ENCODE measurements around the gene NFATC1.

The NFATC1 gene

GRCh38 chr18:79534356-79534755 lies 138.6 kb downstream of the NFATC1 start:
- no peak for DNase-seq (ENCODE audit: low read depth in 2 of 2)

- DNase-seq (ENCODE audit: low read depth in 2 of 2) = no peak
These were observed 142.0 kb downstream of the NFATC1 start for GRCh38 chr18:79537758-79538157.

- DNase-seq (ENCODE audit: low read depth in 2 of 2) = no peak
These were observed 142.9 kb downstream of the NFATC1 start for GRCh38 chr18:79538635-79539034.

- DNase-seq (ENCODE audit: low read depth in 2 of 2) = no peak
These were observed 144.6 kb downstream of the NFATC1 start for GRCh38 chr18:79540161-79540903.

- no peak for DNase-seq (ENCODE audit: low read depth in 2 of 2)
These were observed 145.2 kb downstream of the NFATC1 start for GRCh38 chr18:79540904-79541282.

GRCh38 chr18:79542213-79542612 lies 146.5 kb downstream of the NFATC1 start:
- DNase-seq (ENCODE audit: low read depth in 2 of 2) = no peak

- DNase-seq (ENCODE audit: low read depth in 2 of 2) = no peak
These were observed 147.4 kb downstream of the NFATC1 start for GRCh38 chr18:79542876-79543750.

- no peak for DNase-seq (ENCODE audit: low read depth in 2 of 2)
These were observed 148.2 kb downstream of the NFATC1 start for GRCh38 chr18:79543861-79544385.

- no peak for DNase-seq (ENCODE audit: low read depth in 2 of 2)
These were observed 148.7 kb downstream of the NFATC1 start for GRCh38 chr18:79544386-79544963.

- no peak for DNase-seq (ENCODE audit: low read depth in 2 of 2)
These were observed 149.5 kb downstream of the NFATC1 start for GRCh38 chr18:79545255-79545654.

GRCh38 chr18:79545736-79546171 lies 150.0 kb downstream of the NFATC1 start:
- DNase-seq (ENCODE audit: low read depth in 2 of 2) = no peak

GRCh38 chr18:79546781-79547272 lies 151.1 kb downstream of the NFATC1 start:
- no peak for DNase-seq (ENCODE audit: low read depth in 2 of 2)

- DNase-seq (ENCODE audit: low read depth in 2 of 2) = no peak
These were observed 151.8 kb downstream of the NFATC1 start for GRCh38 chr18:79547413-79548076.

- DNase-seq (ENCODE audit: low read depth in 2 of 2) = no peak
These were observed 152.3 kb downstream of the NFATC1 start for GRCh38 chr18:79548077-79548450.

- DNase-seq (ENCODE audit: low read depth in 2 of 2) = no peak
These were observed 152.9 kb downstream of the NFATC1 start for GRCh38 chr18:79548621-79548985.

GRCh38 chr18:79548986-79549637 lies 153.4 kb downstream of the NFATC1 start:
- no peak for DNase-seq (ENCODE audit: low read depth in 2 of 2)

- DNase-seq (ENCODE audit: low read depth in 2 of 2) = no peak
These were observed 153.9 kb downstream of the NFATC1 start for GRCh38 chr18:79549638-79550000.

- DNase-seq (ENCODE audit: low read depth in 2 of 2) = no peak
These were observed 156.5 kb downstream of the NFATC1 start for GRCh38 chr18:79552140-79552631.

- DNase-seq (ENCODE audit: low read depth in 2 of 2) = no peak
These were observed 157.0 kb downstream of the NFATC1 start for GRCh38 chr18:79552696-79553095.

- no peak for DNase-seq (ENCODE audit: low read depth in 2 of 2)
These were observed 157.4 kb downstream of the NFATC1 start for GRCh38 chr18:79553154-79553553.

- no peak for DNase-seq (ENCODE audit: low read depth in 2 of 2)
These were observed 158.0 kb downstream of the NFATC1 start for GRCh38 chr18:79553696-79554095.

All from stimulated activated CD8-positive, alpha-beta memory T cell treated with anti-CD3 and anti-CD28 coated beads, Interleukin-15, amount 100 ng/mL, for 4 hours (primary cell).